Kidney glomerular epithelial cell (primary cell): ENCODE measurements around the gene ZKSCAN1.

Experiments
- DNase-seq: peaks from one replicate; lab custom pipeline; 2025; lab: John Stamatoyannopoulos, UW

ZKSCAN1 gene

GRCh38 chr7:100040575-100040974 lies 25.2 kb downstream of the ZKSCAN1 start:
- no peak for DNase-seq

- no peak for DNase-seq
Observed at GRCh38 chr7:100044718-100045117, 29.3 kb downstream of the ZKSCAN1 start.

GRCh38 chr7:100048680-100049079 lies 33.3 kb downstream of the ZKSCAN1 start:
- DNase-seq, result no peak

GRCh38 chr7:100049441-100050291 lies 34.3 kb downstream of the ZKSCAN1 start, which contains the start of gene ZSCAN21:
ZSCAN21 (plus strand) TSS chr7:100049774; CDS start chr7:100057007, 7,233 bp downstream.
- peak; percentile 71 for DNase-seq

GRCh38 chr7:100051611-100052010 lies 36.2 kb downstream of the ZKSCAN1 start:
- DNase-seq, result no peak

- peak; percentile 16 for DNase-seq
Observed at GRCh38 chr7:100053215-100053614, 37.8 kb downstream of the ZKSCAN1 start.

- DNase-seq, result no peak
Observed at GRCh38 chr7:100057006-100057405, 41.6 kb downstream of the ZKSCAN1 start.

GRCh38 chr7:100059251-100059739 lies 43.9 kb downstream of the ZKSCAN1 start:
- no peak for DNase-seq

GRCh38 chr7:100061518-100062193 lies 46.3 kb downstream of the ZKSCAN1 start:
- DNase-seq, result no peak

GRCh38 chr7:100063376-100063775 lies 48.0 kb downstream of the ZKSCAN1 start:
- no peak for DNase-seq

GRCh38 chr7:100064162-100064561 lies 48.8 kb downstream of the ZKSCAN1 start:
- DNase-seq, result no peak

GRCh38 chr7:100065452-100066186 lies 50.2 kb downstream of the ZKSCAN1 start:
- DNase-seq, result no peak

GRCh38 chr7:100066953-100067352 lies 51.6 kb downstream of the ZKSCAN1 start:
- DNase-seq, result no peak

GRCh38 chr7:100069991-100070390 lies 54.6 kb downstream of the ZKSCAN1 start:
- DNase-seq, result no peak

GRCh38 chr7:100071018-100071723 lies 55.8 kb downstream of the ZKSCAN1 start:
- DNase-seq, result no peak

- DNase-seq, result no peak
Observed at GRCh38 chr7:100072462-100072861, 57.1 kb downstream of the ZKSCAN1 start.

- no peak for DNase-seq
Observed at GRCh38 chr7:100074841-100075240, 59.4 kb downstream of the ZKSCAN1 start.

GRCh38 chr7:100075418-100075817 lies 60.0 kb downstream of the ZKSCAN1 start:
- no peak for DNase-seq

- no peak for DNase-seq
Observed at GRCh38 chr7:100077205-100077604, 61.8 kb downstream of the ZKSCAN1 start.

- no peak for DNase-seq
Observed at GRCh38 chr7:100079024-100079560, 63.7 kb downstream of the ZKSCAN1 start.

- peak; percentile 33 for DNase-seq
Observed at GRCh38 chr7:100080907-100081534, 65.6 kb downstream of the ZKSCAN1 start.
